NCI-H345 (cell line): ENCODE results near the gene TNFAIP3.

ENCODE experiments used
- DNase-seq: peaks from one replicate; lab custom pipeline; 2025; lab: John Stamatoyannopoulos, UW

TNFAIP3 gene

GRCh38 chr6:137902699-137903098 is 35.6 kb downstream of the TNFAIP3 start:
- DNase-seq = no peak

GRCh38 chr6:137903274-137903932 is 36.3 kb downstream of the TNFAIP3 start:
- no peak for DNase-seq

- no peak for DNase-seq
Measured at GRCh38 chr6:137903933-137904821, 37.1 kb downstream of the TNFAIP3 start.

GRCh38 chr6:137904822-137905617 is 38.0 kb downstream of the TNFAIP3 start:
- no peak for DNase-seq

- DNase-seq = no peak
Measured at GRCh38 chr6:137906020-137906472, 39.0 kb downstream of the TNFAIP3 start.

GRCh38 chr6:137907170-137907569 is 40.1 kb downstream of the TNFAIP3 start:
- no peak for DNase-seq

GRCh38 chr6:137909533-137909932 is 42.5 kb downstream of the TNFAIP3 start:
- DNase-seq = no peak

- DNase-seq = no peak
Measured at GRCh38 chr6:137910424-137910834, 43.4 kb downstream of the TNFAIP3 start.

GRCh38 chr6:137910843-137911456 is 43.9 kb downstream of the TNFAIP3 start:
- DNase-seq = no peak

GRCh38 chr6:137911675-137912191 is 44.7 kb downstream of the TNFAIP3 start:
- DNase-seq = no peak

GRCh38 chr6:137912813-137913212 is 45.8 kb downstream of the TNFAIP3 start:
- DNase-seq = no peak

GRCh38 chr6:137913434-137913833 is 46.4 kb downstream of the TNFAIP3 start:
- no peak for DNase-seq

GRCh38 chr6:137913996-137914529 is 47.0 kb downstream of the TNFAIP3 start:
- DNase-seq = no peak

- no peak for DNase-seq
Measured at GRCh38 chr6:137914530-137915193, 47.6 kb downstream of the TNFAIP3 start.

GRCh38 chr6:137915790-137916189 is 48.7 kb downstream of the TNFAIP3 start:
- no peak for DNase-seq

- DNase-seq = no peak
Measured at GRCh38 chr6:137917551-137918325, 50.7 kb downstream of the TNFAIP3 start.

GRCh38 chr6:137919502-137919823 is 52.4 kb downstream of the TNFAIP3 start:
- DNase-seq = no peak

- DNase-seq = no peak
Measured at GRCh38 chr6:137919837-137920730, 53.0 kb downstream of the TNFAIP3 start.

GRCh38 chr6:137921823-137922222 is 54.8 kb downstream of the TNFAIP3 start:
- no peak for DNase-seq
